K562 (cell line): ENCODE results near the gene TBC1D20. TPM values are rescaled to one million over a fixed set of nuclear protein-coding genes. Genes with fewer than 3 reads are reported as not detected.
A peak's percentile ranks its signal among the peaks of the same experiment; 100 is the strongest.

ENCODE experiments used
- ATAC-seq: fragments of 200-7000 bp; cut with Tn5 transposase; 3 replicates; pipeline ENCODE4 v1.9.1; 2020; ENCODE audit warnings: moderate library complexity
- BruUV-seq: library from RNA; stranded (reverse); fragments of 400-500 nt; replicated peaks from 2 replicates; lab custom pipeline; 2021; lab: Mats Ljungman, UMichigan
- CTCF ChIA-PET: fragments of 300-600 bp; formaldehyde crosslinking; extraction: SDS; loops from one replicate; lab custom pipeline; 2021; ENCODE audit warnings: low intra/inter-chr PET ratio; lab: Yijun Ruan, JAX
- POLR2A ChIA-PET: fragments of 300-600, 350-650 bp; sonication (Branson Sonifier 250); formaldehyde crosslinking; extraction: SDS; loops from one replicate; lab custom pipeline; 2021; ENCODE audit warnings: antibody characterized with exemption, inconsistent platforms; lab: Yijun Ruan, JAX
- DNase-seq, 4 experiments: peaks; one replicate each; pipeline versions ENCODE4 v3.0.0 to v3.0.0-alpha.2; 2011 to 2018; ENCODE audit warnings: low spot score in 3 of 4, mixed read lengths in 3 of 4; ENCODE audit errors: extremely low read depth in 1 of 4
- FAIRE-seq: peaks from 2 replicates; lab custom pipeline; 2011; peaks lifted over from hg19 to GRCh38; lab: Jason Lieb, UNC
- H2AFZ ChIP-seq: 2 replicates; pipeline ENCODE4 v1.6.0; 2011; ENCODE audit warnings: low read depth, low read length, control low read depth, inconsistent platforms
- H3K27ac ChIP-seq: fragments of 200-600 bp; 3 replicates; pipeline ENCODE4 v1.8.0; 2011; ENCODE audit warnings: low read depth, mild to moderate bottlenecking, control low read depth, inconsistent platforms, low read length, moderate library complexity, mixed read lengths; ENCODE audit errors: extremely low read depth
- H3K27me3 ChIP-seq, 2 experiments: fragments of 300-600 bp in 1 of 2; 2 replicates in 1 of 2; 3 replicates in 1 of 2; pipeline versions ENCODE4 v1.6.0 to v1.8.0; 2011; ENCODE audit warnings: inconsistent platforms in 2 of 2, low read length in 2 of 2, mild to moderate bottlenecking in 1 of 2, mixed read lengths in 1 of 2, moderate library complexity in 1 of 2; ENCODE audit not compliant: control insufficient read depth in 2 of 2, insufficient read depth in 2 of 2
- H3K36me3 ChIP-seq: fragments of 300-600 bp; 3 replicates; pipeline ENCODE4 v1.8.0; 2011; ENCODE audit warnings: mild to moderate bottlenecking, low read length, inconsistent platforms; ENCODE audit not compliant: control insufficient read depth, insufficient read depth
- H3K4me1 ChIP-seq, 2 experiments: fragments of 200-600 bp in 1 of 2; replicated peaks in 1 of 2; 2 replicates in 1 of 2; 3 replicates in 1 of 2; pipeline versions ENCODE4 v1.5.1 to v1.8.0; 2011; ENCODE audit warnings: inconsistent platforms in 2 of 2, low read length in 2 of 2, mild to moderate bottlenecking in 1 of 2, mixed read lengths in 1 of 2, moderate library complexity in 1 of 2; ENCODE audit not compliant: control insufficient read depth in 2 of 2, insufficient read depth in 2 of 2
- H3K4me2 ChIP-seq: 2 replicates; pipeline ENCODE4 v1.6.1; 2011; ENCODE audit warnings: low read length, control low read depth, inconsistent platforms, mixed read lengths; ENCODE audit not compliant: insufficient read depth
- H3K4me3 ChIP-seq: fragments of 200-600 bp; sonication (generic), shearing (Covaris generic); 2 replicates; pipeline ENCODE4 v1.5.1; 2016; ENCODE audit warnings: control low read depth, inconsistent platforms
- H3K79me2 ChIP-seq: fragments of 200-600 bp; 3 replicates; pipeline ENCODE4 v1.8.0; 2011; ENCODE audit warnings: low read length, inconsistent platforms; ENCODE audit not compliant: control insufficient read depth, insufficient read depth
- H3K9ac ChIP-seq, 2 experiments: 2 replicates each; pipeline versions ENCODE4 v1.6.0 to v1.6.1; 2011; ENCODE audit warnings: low read depth in 2 of 2, low read length in 2 of 2, control low read depth in 1 of 2, inconsistent platforms in 1 of 2, mild to moderate bottlenecking in 1 of 2, mixed read lengths in 1 of 2; ENCODE audit not compliant: insufficient read depth in 1 of 2
- H3K9me1 ChIP-seq: one replicate; pipeline ENCODE4 v1.6.0; 2011; ENCODE audit warnings: inconsistent platforms, mild to moderate bottlenecking, low read length, moderate library complexity; ENCODE audit not compliant: control insufficient read depth, insufficient read depth
- H3K9me3 ChIP-seq: replicated peaks from 2 replicates; pipeline ENCODE4 v1.5.1; 2011; ENCODE audit warnings: low read depth, low read length, inconsistent platforms; ENCODE audit not compliant: control insufficient read depth, insufficient read depth
- H4K20me1 ChIP-seq: replicated peaks from 2 replicates; pipeline ENCODE4 v1.6.1; 2011; ENCODE audit warnings: low read length, inconsistent platforms, mixed read lengths; ENCODE audit not compliant: control insufficient read depth, insufficient read depth
- ARID1B ChIP-seq: fragments of 450-650 bp; IDR thresholded peaks from 2 replicates; pipeline ENCODE4 v1.6.1; 2016; ENCODE audit warnings: antibody characterized with exemption, mild to moderate bottlenecking, inconsistent platforms
- ATF7 ChIP-seq: fragments of 450-650 bp; IDR thresholded peaks from 2 replicates; pipeline ENCODE4 v1.7.1; 2014; ENCODE audit warnings: mild to moderate bottlenecking, moderate library complexity
- DPF2 ChIP-seq: fragments of 450-650 bp; IDR thresholded peaks from 2 replicates; pipeline ENCODE4 v1.6.1; 2016
- GATA2 ChIP-seq: sonication (generic); formaldehyde crosslinking; IDR thresholded peaks from 2 replicates; pipeline ENCODE4 v1.4.0; 2020; ENCODE audit warnings: mild to moderate bottlenecking, missing genetic modification reagents
- HNRNPH1 ChIP-seq: fragments of 200-400 bp; formaldehyde crosslinking; optimal IDR thresholded peaks from 2 replicates; pipeline ENCODE3; 2017; ENCODE audit warnings: low read depth, mild to moderate bottlenecking, low read length, moderate library complexity
- PHF21A ChIP-seq: fragments of 450-650 bp; IDR thresholded peaks from 2 replicates; pipeline ENCODE4 v1.6.1; 2017; ENCODE audit warnings: low read depth, borderline replicate concordance
- TFAM ChIP-seq: fragments of 250-450 bp; sonication (Bioruptor Pico); conservative IDR thresholded peaks from 2 replicates; pipeline ENCODE4 v1.5.0; 2021; ENCODE audit warnings: mild to moderate bottlenecking, moderate library complexity
- TRIM28 ChIP-seq: fragments of 450-650 bp; IDR thresholded peaks from 2 replicates; pipeline ENCODE4 v1.6.1; 2017
- WGBS: fragments of 100-300 bp; shearing (Covaris generic); methylation state at CpG from one replicate; pipeline ENCODE4 v1.1.6; 2016; ENCODE audit warnings: low coverage, mixed read lengths; ENCODE audit not compliant: insufficient coverage; ENCODE audit errors: missing lambda C conversion rate; 5-methylcytosine and 5-hydroxymethylcytosine counted together
- in situ Hi-C: fragments of 300-500 bp; cut with MboI; formaldehyde crosslinking; loops from 4 replicates; pipeline ENCODE4 v1.15.0; 2018; ENCODE audit warnings: inconsistent platforms, mixed read lengths
- intact Hi-C: fragments of 100-400 bp; cut with micrococcal nuclease; formaldehyde crosslinking; loops from 2 replicates; pipeline ENCODE4 v1.14.2; 2022
- polyA plus RNA-seq, 8 experiments: library from polyadenylated mRNA; depleted of rRNA in 4 of 8; stranded (reverse) in 5 of 8; unstranded in 3 of 8; fragments of >200 nt; fragmentation: Nextera tagmentation in 2 of 8; fragmentation: Illumina TruSeq in 1 of 8; extraction: Ambion mirVana in 2 of 8; extraction: Trizol in 1 of 8; gene quantifications; 2 replicates each; pipeline versions ENCODE4 v1.2.1 to v1.2.3, GENCODE V29; 2011 to 2014; ENCODE audit warnings: inconsistent platforms in 1 of 8, missing spikeins in 1 of 8
- total RNA-seq, 7 experiments: library from RNA; depleted of rRNA in 6 of 7; stranded (reverse); fragments of >200 nt in 6 of 7; fragmentation: Illumina TruSeq in 2 of 7; extraction: Trizol in 2 of 7; gene quantifications; 2 replicates each; pipeline versions ENCODE4 v1.2.1 to v1.2.3, GENCODE V29; 2011 to 2021; ENCODE audit warnings: low replicate concordance in 1 of 7

Gene TBC1D20
- total and polyA plus RNA-seq, 9 of the 15 experiments (the other 6 are each of a cell fraction or from before 2014, with no cell fraction given), result 7.0 to 25.3 (median 15.1) TPM

GRCh38 chr20:472137-472846, 10.0 kb upstream of the TBC1D20 start:
- no peaks in the 10 kb centered on the region for H3K79me2 ChIP-seq
- H4K20me1 ChIP-seq, result no peaks in the 10 kb centered on the region
- no peaks in the 10 kb centered on the region for H3K9me1 ChIP-seq
- no peak overlapping the region for H3K4me3 ChIP-seq
- no peaks in the 10 kb centered on the region for H3K27me3 ChIP-seq
- peaks cover 15% of the 10 kb centered on the region; the same call in 2 of the 3 replicates for H3K36me3 ChIP-seq
- H3K27ac ChIP-seq, result no peak overlapping the region
- POLR2A ChIA-PET, result interaction anchor here (0.6 to 1.7 kb wide), 4 partner anchors 10 to 197 kb away, joined by 3 to 5 read pairs (median 4); partner anchors contain the start of gene TBC1D20
- no peak overlapping the region for H3K9ac ChIP-seq
- peaks cover 4% of the 10 kb centered on the region for H3K9me3 ChIP-seq
- no peak for ATAC-seq
- DNase-seq, result no peak
- no peaks in the 10 kb centered on the region; a peak in 1 of 5 replicates for H3K4me1 ChIP-seq
- H2AFZ ChIP-seq, result no peak overlapping the region
- TF ChIP-seq TRIM28, result peak; percentile 34; the same call in 1 of the 2 replicates
- no peak for TF ChIP-seq HNRNPH1
- TF ChIP-seq, all 486 proteins: peak for 1
- BruUV-seq, result no TSS peak
- CTCF ChIA-PET, result no interaction called here
- intact Hi-C loops (no loop called here), in situ Hi-C loops (no loop called here)
- H3K4me2 ChIP-seq, result no peak overlapping the region
- 73% methylated on average over 8 of the region's 9 CpGs for WGBS
- FAIRE-seq, result no peak

- intact Hi-C loops, result no loop called here
- WGBS, result 47% methylated on average over 7 of the region's 8 CpGs
- no peak overlapping the region for H3K4me3 ChIP-seq
- DNase-seq (no peak), ATAC-seq (no peak), FAIRE-seq (no peak)
- ChIA-PET POLR2A (interaction anchor here (1.6 kb wide), 1 partner anchor 10 kb away, joined by 8 read pairs; no protein-coding TSS in a partner anchor), CTCF (no interaction called here)
- H3K4me2 ChIP-seq, result no peak overlapping the region
- no peaks in the 10 kb centered on the region for H3K27me3 ChIP-seq
- in situ Hi-C loops, result no loop called here
- H3K9ac ChIP-seq, result no peak overlapping the region
- H2AFZ ChIP-seq, result no peak overlapping the region
- H3K27ac ChIP-seq, result no peak overlapping the region
- BruUV-seq, result no TSS peak
- peaks cover 4% of the 10 kb centered on the region for H3K9me3 ChIP-seq
- no peaks in the 10 kb centered on the region for H4K20me1 ChIP-seq
- no peaks in the 10 kb centered on the region for H3K9me1 ChIP-seq
- no peaks in the 10 kb centered on the region; a peak in 1 of 5 replicates for H3K4me1 ChIP-seq
- H3K36me3 ChIP-seq, result peaks cover 7% of the 10 kb centered on the region; the same call in 1 of the 3 replicates
- TF ChIP-seq ARID1B, result 0 out of 2 replicates have a peak, but pooled peaks have one; percentile 13
- TF ChIP-seq ATF7, result 0 out of 2 replicates have a peak, but pooled peaks have one; percentile 17
- TF ChIP-seq DPF2, result peak; percentile 35; the same call in 1 of the 2 replicates
- TF ChIP-seq PHF21A, result no peak
- no peak for TF ChIP-seq TFAM (CRISPR knock-in tag)
- TF ChIP-seq GATA2, result 0 out of 2 replicates have a peak, but pooled peaks have one; percentile 46
- H3K79me2 ChIP-seq, result no peaks in the 10 kb centered on the region
Measured at GRCh38 chr20:469746-470490, 7.6 kb upstream of the TBC1D20 start.
